Inflammatory macrophage (primary cell): ENCODE measurements around the gene ELOA2.
"Not testable (repeated sequence)": the region's sequence is repeated elsewhere in the genome, so short reads cannot be mapped to it uniquely, and the experiment has no call there.

Experiments
- DNase-seq, 2 donors: peaks; one replicate each; pipeline ENCODE4 v3.0.0-alpha.2; 2020 to 2022

ELOA2 gene

DNA sequence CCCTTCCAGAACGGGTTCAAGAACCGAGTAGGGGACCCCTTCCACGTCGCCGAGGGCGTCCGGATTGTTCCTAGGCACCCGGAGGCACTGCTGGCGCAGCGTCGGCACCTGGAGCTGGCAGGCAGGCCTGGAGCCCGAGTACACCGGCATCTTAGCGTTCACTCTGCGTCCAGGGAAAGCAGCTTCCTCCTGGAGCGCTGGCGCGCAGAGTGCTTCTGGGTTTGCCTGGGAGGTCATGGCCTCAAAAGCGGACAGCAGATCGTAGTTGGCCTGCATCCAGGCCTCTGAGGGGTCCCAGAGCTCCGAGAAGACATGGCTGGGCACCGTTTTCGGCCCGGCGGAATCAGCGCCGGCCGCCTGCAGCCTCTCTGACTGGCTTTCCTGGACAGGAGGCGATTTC, 12.6 kb downstream of the ELOA2 start:
- DNase-seq, result not testable (repeated sequence)

DNA sequence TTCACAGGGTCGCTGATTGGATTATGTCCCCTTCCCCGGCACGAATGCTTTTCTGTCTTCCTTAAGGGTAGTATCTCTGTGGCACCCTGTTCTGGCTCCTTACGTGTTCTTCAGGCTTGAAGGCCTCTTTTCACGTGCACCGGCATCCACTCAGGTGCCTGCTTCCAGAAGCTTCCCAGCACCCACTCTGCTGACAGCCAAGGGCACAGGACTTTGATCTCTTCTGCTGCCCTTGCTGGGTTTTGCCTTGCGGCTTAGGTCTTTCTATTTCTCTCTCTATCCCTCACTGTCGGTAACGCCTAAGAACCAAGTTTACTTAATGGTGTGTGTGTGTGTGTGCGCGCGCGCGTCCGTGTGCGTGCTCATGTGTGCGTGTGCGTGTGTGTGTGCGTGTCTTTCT, 14.7 kb downstream of the ELOA2 start:
- DNase-seq, result not testable (repeated sequence)

DNA sequence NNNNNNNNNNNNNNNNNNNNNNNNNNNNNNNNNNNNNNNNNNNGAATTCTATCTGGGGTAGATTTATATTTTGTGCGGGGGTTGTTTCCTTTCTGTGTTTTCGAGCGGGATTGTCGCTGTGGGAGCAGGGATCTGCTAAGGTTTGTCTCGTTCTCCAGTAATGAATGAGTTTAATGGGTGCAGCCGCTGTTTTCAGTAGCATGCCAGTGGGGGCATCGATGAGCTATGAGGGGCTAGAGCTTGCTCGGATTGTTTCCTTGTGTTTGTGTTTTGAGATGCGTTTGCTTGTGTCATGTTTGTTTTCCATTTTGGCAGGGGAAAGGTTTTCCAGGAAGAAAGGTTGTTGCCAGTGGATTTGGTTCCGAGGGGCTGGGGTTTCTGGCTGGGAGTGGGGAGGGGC, 15.6 kb downstream of the ELOA2 start:
- DNase-seq, result not testable (repeated sequence)
